Loucy (cell line): Measurements from ENCODE around the gene CEP85L.

Source experiments
- EZH2phosphoT487 ChIP-seq: fragments of 200-600 bp; IDR thresholded peaks from 2 replicates; pipeline ENCODE4 v1.6.1; 2018; ENCODE audit warnings: antibody characterized with exemption, mild to moderate bottlenecking, moderate library complexity, borderline replicate concordance
- TF ChIP-seq, protein P1 (sequence below): fragments of 200-600 bp; sonication (generic); conservative IDR thresholded peaks from 2 replicates; pipeline ENCODE4 v1.5.1; 2014; ENCODE audit warnings: mild to moderate bottlenecking, antibody characterized with exemption, low read length

DNA sequence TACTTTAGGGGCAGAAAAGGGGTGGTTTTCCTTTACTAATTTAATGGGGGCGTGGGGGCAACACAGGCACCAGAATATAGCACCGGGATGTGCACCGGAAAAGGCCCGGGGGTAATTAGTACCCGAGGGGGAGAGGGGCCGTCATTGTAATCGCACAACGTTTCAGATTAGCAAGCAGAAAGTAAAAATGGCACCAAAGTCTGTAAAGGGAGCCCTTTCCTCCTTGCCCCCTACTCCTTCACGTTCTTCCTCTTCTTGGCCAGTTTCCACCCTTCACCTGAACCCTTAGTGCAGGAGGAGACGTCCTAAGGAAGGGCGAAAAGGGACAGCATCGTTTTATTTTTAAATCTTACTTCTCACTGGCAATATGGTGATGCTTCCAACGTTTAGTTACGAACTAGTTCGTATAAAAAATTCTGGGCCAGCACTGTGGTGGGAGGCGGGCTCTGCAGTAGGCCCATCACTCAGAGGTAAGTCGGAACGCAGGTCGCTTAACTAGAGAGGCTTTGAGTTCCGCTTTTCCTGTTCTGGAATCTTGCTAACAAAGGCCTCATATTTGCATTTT is 742 bp upstream of the CEP85L start:
- TF ChIP-seq, protein P1, sequence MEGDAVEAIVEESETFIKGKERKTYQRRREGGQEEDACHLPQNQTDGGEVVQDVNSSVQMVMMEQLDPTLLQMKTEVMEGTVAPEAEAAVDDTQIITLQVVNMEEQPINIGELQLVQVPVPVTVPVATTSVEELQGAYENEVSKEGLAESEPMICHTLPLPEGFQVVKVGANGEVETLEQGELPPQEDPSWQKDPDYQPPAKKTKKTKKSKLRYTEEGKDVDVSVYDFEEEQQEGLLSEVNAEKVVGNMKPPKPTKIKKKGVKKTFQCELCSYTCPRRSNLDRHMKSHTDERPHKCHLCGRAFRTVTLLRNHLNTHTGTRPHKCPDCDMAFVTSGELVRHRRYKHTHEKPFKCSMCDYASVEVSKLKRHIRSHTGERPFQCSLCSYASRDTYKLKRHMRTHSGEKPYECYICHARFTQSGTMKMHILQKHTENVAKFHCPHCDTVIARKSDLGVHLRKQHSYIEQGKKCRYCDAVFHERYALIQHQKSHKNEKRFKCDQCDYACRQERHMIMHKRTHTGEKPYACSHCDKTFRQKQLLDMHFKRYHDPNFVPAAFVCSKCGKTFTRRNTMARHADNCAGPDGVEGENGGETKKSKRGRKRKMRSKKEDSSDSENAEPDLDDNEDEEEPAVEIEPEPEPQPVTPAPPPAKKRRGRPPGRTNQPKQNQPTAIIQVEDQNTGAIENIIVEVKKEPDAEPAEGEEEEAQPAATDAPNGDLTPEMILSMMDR = no peak
- no peak for TF ChIP-seq EZH2phosphoT487
